ENCODE measurements around the gene DNASE1L2.
"Not testable (repeated sequence)": the region's sequence is repeated elsewhere in the genome, so short reads cannot be mapped to it uniquely, and the experiment has no call there.

The DNASE1L2 gene

DNA sequence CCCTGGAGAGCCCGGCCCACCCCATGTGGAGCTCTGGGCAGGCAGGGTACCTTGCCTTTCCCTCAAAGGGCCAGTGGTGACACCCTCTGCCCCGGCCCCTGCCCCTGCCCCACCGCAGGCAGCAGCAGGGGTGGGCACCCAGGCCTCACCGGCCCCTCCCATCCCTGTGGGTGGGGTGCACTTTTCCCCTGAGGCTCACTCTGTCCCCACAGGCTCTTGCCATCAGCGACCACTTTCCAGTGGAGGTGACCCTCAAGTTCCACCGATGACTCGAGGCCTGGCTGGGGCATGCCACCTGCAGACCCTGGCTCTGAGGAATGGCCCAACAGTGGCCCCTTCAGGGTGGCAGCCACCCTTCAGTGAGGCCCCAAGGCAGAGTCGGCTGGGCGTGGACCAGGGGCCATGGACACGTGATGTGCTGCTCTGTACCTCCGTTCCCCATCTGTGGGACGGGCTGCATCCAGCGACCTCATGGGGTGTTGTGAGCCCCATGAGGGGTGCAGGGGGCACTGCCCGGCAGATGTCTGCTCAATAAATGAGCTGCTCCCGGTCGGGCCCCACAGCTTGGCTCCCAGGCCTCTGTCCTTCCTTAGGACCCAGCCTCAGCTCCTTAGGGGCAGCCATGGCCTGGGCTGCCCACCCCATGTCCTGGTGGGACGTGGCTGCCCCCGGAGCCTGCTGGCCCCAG lies 2.0 kb downstream of the DNASE1L2 start:
- TF ChIP-seq, protein P1, sequence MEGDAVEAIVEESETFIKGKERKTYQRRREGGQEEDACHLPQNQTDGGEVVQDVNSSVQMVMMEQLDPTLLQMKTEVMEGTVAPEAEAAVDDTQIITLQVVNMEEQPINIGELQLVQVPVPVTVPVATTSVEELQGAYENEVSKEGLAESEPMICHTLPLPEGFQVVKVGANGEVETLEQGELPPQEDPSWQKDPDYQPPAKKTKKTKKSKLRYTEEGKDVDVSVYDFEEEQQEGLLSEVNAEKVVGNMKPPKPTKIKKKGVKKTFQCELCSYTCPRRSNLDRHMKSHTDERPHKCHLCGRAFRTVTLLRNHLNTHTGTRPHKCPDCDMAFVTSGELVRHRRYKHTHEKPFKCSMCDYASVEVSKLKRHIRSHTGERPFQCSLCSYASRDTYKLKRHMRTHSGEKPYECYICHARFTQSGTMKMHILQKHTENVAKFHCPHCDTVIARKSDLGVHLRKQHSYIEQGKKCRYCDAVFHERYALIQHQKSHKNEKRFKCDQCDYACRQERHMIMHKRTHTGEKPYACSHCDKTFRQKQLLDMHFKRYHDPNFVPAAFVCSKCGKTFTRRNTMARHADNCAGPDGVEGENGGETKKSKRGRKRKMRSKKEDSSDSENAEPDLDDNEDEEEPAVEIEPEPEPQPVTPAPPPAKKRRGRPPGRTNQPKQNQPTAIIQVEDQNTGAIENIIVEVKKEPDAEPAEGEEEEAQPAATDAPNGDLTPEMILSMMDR (conservative IDR thresholded peaks at IDR 0.05) = no peak
- no peak overlapping the region for H3K27ac ChIP-seq

DNA sequence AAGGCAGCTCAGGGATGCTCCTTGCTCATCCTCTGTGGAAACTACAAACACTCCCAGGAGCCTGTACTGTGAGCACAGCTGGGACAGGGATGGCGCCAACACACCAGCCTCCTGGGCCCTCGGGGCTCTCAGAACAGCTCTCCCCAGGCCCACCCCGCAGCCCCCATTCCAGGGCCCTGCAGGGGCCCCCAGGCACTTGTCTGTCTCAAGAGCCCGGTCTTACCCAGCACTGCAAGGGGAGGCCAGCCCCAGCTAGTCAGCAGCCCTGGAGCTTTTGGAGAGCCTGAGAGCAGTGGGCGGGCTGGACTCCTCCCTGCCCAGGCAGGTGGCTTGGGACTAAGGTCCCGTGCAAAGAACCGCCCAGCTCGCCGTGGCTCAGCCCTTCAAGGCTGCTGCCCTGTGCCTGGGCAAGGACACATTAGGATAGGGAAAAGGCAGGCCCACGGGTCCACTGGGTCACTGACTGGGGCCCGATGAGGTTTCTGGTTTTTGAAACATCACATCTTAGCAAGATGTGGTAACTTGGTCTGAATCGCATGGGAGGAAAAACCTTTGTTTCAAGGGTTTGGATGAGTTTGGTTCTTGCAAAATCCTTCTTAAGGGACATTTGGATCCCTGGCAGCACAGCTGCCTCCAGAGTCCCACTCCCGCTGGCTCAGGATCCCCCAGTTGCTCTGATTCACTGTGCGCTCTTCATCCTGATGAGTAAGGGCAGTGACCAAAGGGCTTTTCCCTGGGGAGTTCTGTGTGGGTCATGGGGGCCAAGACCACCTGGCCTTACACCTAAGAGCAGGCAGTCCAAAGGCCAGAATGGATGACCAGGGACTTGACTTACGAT lies 2.8 kb downstream of the DNASE1L2 start:
- TF ChIP-seq, protein P1 (conservative IDR thresholded peaks at IDR 0.05) = no peak
- H3K27ac ChIP-seq = no peak overlapping the region

DNA sequence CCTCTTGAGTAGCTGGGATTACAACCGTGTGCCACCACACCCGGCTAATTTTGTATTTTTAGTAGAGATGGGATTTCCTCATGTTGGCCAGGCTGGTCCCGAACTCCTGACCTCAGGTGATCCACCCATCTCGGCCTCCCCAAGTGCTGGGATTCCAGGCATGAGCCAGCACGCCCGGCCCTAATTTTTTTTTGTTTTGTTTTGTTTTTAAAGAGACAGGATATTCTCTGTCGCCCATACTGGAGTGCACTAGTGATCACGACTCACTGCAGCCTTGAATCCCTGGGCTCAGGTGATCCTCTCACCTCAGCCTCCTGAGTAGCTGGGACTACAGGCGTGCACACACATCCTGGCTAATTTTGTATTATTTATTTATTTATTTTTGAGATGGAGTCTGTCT lies 4.1 kb downstream of the DNASE1L2 start:
- H3K27ac ChIP-seq = not testable (repeated sequence)

DNA sequence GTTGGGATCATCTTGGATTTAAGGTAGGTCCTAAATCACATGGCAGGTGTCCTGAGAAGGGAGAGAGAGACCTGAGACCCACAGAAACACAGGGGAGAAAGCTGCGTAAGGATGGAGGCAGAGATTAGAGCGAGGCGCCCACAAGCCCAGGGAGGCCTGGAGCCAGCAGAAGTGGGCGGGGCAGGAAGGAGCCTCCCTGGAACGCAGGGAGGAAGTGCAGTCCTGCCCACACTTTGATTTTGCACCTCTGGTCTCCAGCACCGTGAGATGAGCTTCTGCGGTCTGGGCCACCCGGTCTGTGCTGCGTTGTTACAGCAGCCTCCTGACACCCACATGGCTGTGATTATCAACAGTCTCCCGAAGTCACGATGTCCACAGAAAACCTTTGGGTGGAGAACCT lies 6.4 kb downstream of the DNASE1L2 start:
- TF ChIP-seq, protein P1 (conservative IDR thresholded peaks at IDR 0.05) = no peak
- H3K27ac ChIP-seq = no peak overlapping the region

DNA sequence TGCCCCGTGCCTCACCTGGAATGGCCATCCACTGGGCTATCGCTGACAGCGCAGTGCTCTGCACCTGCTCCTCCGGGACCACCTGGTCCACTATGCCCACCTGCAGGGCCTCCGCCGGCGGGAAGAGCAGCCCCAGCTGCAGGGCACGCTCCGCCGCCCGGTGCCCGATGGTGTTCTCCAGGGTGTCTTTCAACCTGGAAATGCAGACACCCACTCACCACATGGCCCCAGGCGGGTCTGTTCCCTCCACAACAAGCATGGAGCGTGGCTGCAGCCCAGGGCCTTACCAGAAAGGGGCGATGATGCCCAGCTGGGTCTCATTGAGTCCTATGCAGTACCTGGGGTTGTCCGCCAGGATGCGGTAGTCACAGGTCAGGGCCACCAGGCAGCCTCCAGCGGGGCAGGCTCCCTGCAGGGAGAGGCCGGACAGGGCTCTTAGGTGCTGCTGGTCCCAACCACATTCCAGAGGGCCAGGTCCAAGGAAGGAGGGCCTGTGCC lies 6.8 kb downstream of the DNASE1L2 start:
- TF ChIP-seq, protein P1 (conservative IDR thresholded peaks at IDR 0.05) = no peak
- H3K27ac ChIP-seq = no peak overlapping the region

DNA sequence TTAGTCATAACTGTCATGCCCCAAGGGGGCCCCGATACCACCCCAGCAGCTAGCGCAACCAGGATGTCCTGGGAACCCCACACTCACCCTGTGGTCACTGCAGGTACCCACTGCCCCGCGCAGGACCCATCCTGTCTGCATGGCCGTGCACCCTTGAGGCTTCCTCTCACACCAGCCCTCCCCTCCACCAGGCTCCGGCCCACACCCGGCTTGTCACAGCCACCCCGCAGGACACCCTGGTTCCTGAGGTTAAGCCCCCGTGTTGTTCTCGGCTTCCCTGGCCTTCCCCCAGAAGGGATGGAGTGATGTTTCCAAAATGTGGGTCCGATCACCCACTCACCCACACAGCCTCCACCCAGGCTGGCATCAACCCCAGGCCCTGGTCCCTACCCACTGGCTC lies 7.5 kb downstream of the DNASE1L2 start:
- TF ChIP-seq, protein P1 (conservative IDR thresholded peaks at IDR 0.05) = no peak
- H3K27ac ChIP-seq = no peak overlapping the region

DNA sequence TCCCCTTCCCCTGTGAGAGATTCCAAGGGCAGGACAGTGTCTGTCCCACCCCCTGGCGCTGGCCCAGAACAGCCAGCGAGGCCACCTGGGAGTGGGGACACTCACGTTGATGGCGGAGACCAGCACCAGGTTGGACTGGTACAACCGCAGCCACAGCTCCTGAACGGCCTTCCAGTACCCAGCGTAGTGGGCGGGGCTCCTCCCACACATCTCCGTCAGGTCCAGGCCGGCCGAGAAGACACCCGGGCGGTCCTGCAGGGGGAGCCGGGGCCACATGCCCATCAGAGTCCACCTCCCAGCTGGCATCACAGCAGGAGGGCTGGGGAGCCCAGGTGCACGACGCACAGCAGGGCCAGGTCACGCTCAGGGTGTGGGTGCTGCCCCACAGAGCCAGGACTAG lies 8.1 kb downstream of the DNASE1L2 start:
- TF ChIP-seq, protein P1 (conservative IDR thresholded peaks at IDR 0.05) = no peak
- no peak overlapping the region for H3K27ac ChIP-seq
